Esophagus muscularis mucosa (tissue), 4 donors: ENCODE results near the gene ACSL6. TPM values are rescaled to one million over a fixed set of nuclear protein-coding genes. Genes with fewer than 3 reads are reported as not detected.

Experiments
- DNase-seq: peaks from one replicate; pipeline ENCODE4 v3.0.0-alpha.2; 2017; ENCODE audit errors: extremely low spot score
- H3K27ac ChIP-seq, 4 donors: fragments of 200-600 bp; sonication (generic); replicated peaks in 1 of 4; 1 replicate in 3 of 4; 2 replicates in 1 of 4; pipeline ENCODE4 v1.5.1; 2016 to 2019; ENCODE audit warnings: mild to moderate bottlenecking in 1 of 4
- H3K27me3 ChIP-seq, 4 donors: fragments of 200-600 bp; sonication (generic); one replicate each; pipeline versions ENCODE4 v1.5.1 to v1.6.0; 2016 to 2019
- H3K36me3 ChIP-seq, 4 donors: fragments of 200-600 bp; sonication (generic); one replicate each; pipeline ENCODE4 v1.5.1; 2016 to 2019
- H3K4me1 ChIP-seq, 4 donors: fragments of 200-600 bp; sonication (generic); one replicate each; pipeline ENCODE4 v1.5.1; 2016 to 2019
- H3K4me3 ChIP-seq, 4 donors: fragments of 200-600 bp; sonication (generic); 1 replicate in 2 of 4; 2 replicates in 2 of 4; pipeline ENCODE4 v1.5.1; 2016 to 2019; ENCODE audit warnings: mild to moderate bottlenecking in 4 of 4, moderate library complexity in 1 of 4
- H3K9me3 ChIP-seq, 4 donors: fragments of 200-600 bp; sonication (generic); 1 replicate in 3 of 4; 2 replicates in 1 of 4; pipeline ENCODE4 v1.5.1; 2016 to 2019
- CTCF ChIP-seq, 3 experiments: fragments of 200-600 bp in 2 of 3; fragments of 450-650 bp in 1 of 3; sonication (generic) in 2 of 3; IDR thresholded peaks; one replicate each; pipeline ENCODE4 v1.5.1; 2017 to 2019; ENCODE audit warnings: antibody characterized with exemption in 3 of 3, mild to moderate bottlenecking in 2 of 3, moderate library complexity in 1 of 3
- EP300 ChIP-seq: sonication (generic); formaldehyde crosslinking; IDR thresholded peaks from one replicate; pipeline ENCODE4 v1.6.1; 2017; ENCODE audit warnings: antibody characterized with exemption
- POLR2A ChIP-seq: fragments of 450-650 bp; IDR thresholded peaks from one replicate; pipeline ENCODE4 v1.6.1; 2017; ENCODE audit warnings: antibody characterized with exemption, moderate library complexity, mild to moderate bottlenecking, low read depth
- POLR2AphosphoS5 ChIP-seq, 2 donors: sonication (generic); formaldehyde crosslinking; IDR thresholded peaks; one replicate each; pipeline ENCODE4 v1.6.1; 2017; ENCODE audit warnings: antibody characterized with exemption in 2 of 2
- WGBS: methylation state at CpG from one replicate; pipeline ENCODE4 v1.1.5; 2018; 5-methylcytosine and 5-hydroxymethylcytosine counted together
- intact Hi-C: fragments of 100-400 bp; cut with DNase I; formaldehyde crosslinking; loops from one replicate; pipeline ENCODE4 v1.15.1; 2023
- total RNA-seq, 4 donors: library from RNA; depleted of rRNA; stranded (reverse); fragments of >200 nt; gene quantifications; one replicate each; pipeline versions ENCODE4 v1.1.0 to v1.2.1, GENCODE V29; 2016

Gene ACSL6
- total RNA-seq, 4 donors from 2014 or later, result 1.6 to 2.6 (median 1.9) TPM

- TF ChIP-seq CTCF (IDR thresholded peaks at IDR 0.05) (no peak), POLR2AphosphoS5 (IDR thresholded peaks at IDR 0.05) (no peak), POLR2A (no peak), EP300 (no peak)
- H3K4me1 ChIP-seq, result no peaks in the 10 kb centered on the region
- H3K9me3 ChIP-seq, result no peaks in the 10 kb centered on the region
- H3K27me3 ChIP-seq, result peaks cover 0 to 11% (median 0%) of the 10 kb centered on the region in 4 donors
- WGBS, result no CpG with 5 or more reads among the region's 5 CpGs
- no peak overlapping the region for H3K27ac ChIP-seq
- no peaks in the 10 kb centered on the region for H3K36me3 ChIP-seq
- no peak overlapping the region for H3K4me3 ChIP-seq
- intact Hi-C loops, result no loop called here
- DNase-seq, result peak; percentile 88
Observed at GRCh38 chr5:132026516-132027008, 15.1 kb upstream of the ACSL6 start.

GRCh38 chr5:132025403-132025971 lies 14.0 kb upstream of the ACSL6 start:
- no peak for TF ChIP-seq POLR2AphosphoS5 (IDR thresholded peaks at IDR 0.05)
- TF ChIP-seq EP300, result no peak
- no peak for TF ChIP-seq POLR2A
- TF ChIP-seq CTCF (IDR thresholded peaks at IDR 0.05), result no peak
- Histone ChIP-seq H3K27me3 (peaks cover 0 to 11% (median 0%) of the 10 kb centered on the region in 4 donors), H3K9me3 (no peaks in the 10 kb centered on the region), H3K4me3 (no peak overlapping the region), H3K36me3 (no peaks in the 10 kb centered on the region), H3K27ac (no peak overlapping the region), H3K4me1 (no peaks in the 10 kb centered on the region)
- intact Hi-C loops, result no loop called here
- 88% methylated on average over 7 of the region's 7 CpGs for WGBS
- DNase-seq, result peak; percentile 75

GRCh38 chr5:132024789-132025402 lies 13.4 kb upstream of the ACSL6 start:
- Histone ChIP-seq H3K27ac (no peak overlapping the region), H3K4me1 (no peaks in the 10 kb centered on the region), H3K27me3 (peaks cover 0 to 11% (median 0%) of the 10 kb centered on the region in 4 donors), H3K36me3 (no peaks in the 10 kb centered on the region), H3K9me3 (no peaks in the 10 kb centered on the region), H3K4me3 (no peak overlapping the region)
- intact Hi-C loops, result no loop called here
- DNase-seq, result peak; percentile 60
- WGBS, result 68% methylated on average over 8 of the region's 8 CpGs
- no peak for TF ChIP-seq POLR2AphosphoS5 (IDR thresholded peaks at IDR 0.05)
- no peak for TF ChIP-seq CTCF (IDR thresholded peaks at IDR 0.05)
- no peak for TF ChIP-seq EP300
- no peak for TF ChIP-seq POLR2A

GRCh38 chr5:132024117-132024435 lies 12.6 kb upstream of the ACSL6 start:
- Histone ChIP-seq H3K4me1 (no peaks in the 10 kb centered on the region), H3K27ac (no peak overlapping the region), H3K36me3 (no peaks in the 10 kb centered on the region), H3K9me3 (no peaks in the 10 kb centered on the region), H3K27me3 (peaks cover 0 to 11% (median 0%) of the 10 kb centered on the region in 4 donors), H3K4me3 (no peak overlapping the region)
- 79% methylated on average over 4 of the region's 4 CpGs for WGBS
- TF ChIP-seq POLR2AphosphoS5 (IDR thresholded peaks at IDR 0.05) (no peak), POLR2A (no peak), EP300 (no peak), CTCF (IDR thresholded peaks at IDR 0.05) (no peak)
- DNase-seq, result peak; percentile 70
- intact Hi-C loops, result no loop called here
